Midbrain (tissue), 1 donor: ENCODE data around the gene HDAC8.

Experiments used
- DNase-seq: peaks from one replicate; lab custom pipeline; 2025; lab: John Stamatoyannopoulos, UW

The HDAC8 gene

DNA sequence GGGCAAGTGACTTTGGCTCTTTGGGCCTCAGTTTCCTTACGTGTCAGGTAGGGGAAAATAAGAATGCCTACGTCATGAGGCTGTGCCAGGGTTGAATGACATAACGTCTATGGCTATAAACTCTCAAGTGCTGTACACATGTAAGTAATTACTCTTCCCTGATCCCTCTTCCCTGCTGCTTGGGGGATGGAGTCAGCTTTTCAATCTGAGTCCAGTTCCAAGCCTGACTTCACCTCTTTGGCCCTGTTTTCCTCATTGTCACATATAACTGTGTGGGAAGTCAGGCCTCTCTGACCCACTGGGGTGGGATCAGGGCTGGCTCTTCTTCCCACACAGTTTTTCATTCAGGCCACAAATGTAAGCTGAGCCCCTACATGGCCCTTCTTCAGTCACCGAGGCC, 255.5 kb downstream of the HDAC8 start:
- no peak for DNase-seq

DNA sequence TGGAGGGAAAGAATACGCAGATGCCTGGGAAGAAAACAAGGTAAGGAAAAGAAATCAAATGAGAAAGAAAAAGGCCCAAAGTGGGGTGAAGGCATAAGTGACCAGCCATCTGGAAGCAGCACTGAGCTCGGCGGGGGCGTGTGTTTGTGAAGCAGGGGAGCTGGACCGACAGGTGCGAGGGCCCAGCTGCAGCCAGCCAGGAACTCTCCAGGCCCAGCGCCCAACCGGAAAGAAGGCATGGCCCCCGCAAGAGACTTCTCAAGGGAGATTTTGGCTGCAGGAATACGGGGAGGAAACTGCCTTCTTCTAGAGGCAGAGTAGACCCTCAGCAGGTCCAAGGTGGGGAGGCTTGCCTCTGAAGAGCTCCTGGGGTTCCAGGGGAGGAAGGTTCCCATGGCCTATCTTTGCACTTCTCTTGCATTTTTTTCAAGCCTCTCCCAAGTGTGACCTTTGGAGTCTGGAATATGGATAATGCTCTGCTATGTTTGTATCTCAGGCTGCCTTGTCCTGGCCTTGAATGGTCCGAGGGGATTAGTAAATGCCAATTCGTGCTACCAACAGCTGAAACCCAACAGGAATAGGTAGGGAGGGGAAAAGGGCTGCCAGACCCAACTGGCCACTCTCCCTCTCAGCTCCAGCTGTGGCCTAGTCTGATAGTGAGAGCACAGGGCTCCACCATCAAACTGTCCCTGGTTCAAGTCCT, 256.1 kb downstream of the HDAC8 start:
- DNase-seq, result no peak

DNA sequence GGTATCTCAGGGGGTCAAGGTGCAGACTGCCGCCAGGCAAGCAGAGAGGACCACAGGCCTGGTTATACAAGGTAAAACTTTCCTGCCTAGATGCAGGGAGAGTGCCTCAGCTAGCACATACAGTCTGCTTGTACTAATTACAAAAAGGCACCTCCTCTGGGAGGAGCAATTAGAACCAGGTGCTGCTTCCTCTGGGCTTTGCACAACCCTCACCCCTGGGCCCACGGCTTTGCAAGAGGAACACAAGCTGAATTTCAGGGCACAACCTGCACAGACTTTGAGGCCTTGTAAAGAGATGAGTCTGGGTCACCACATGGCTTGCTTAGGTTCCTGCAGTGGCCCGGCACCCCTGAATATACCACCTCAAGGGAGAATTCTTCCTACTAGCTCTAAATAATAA, 257.8 kb downstream of the HDAC8 start:
- DNase-seq, result no peak

GRCh38 chrX:72313707-72314641, 258.7 kb downstream of the HDAC8 start:
- no peak for DNase-seq

- DNase-seq, result no peak
Measured at GRCh38 chrX:72312311-72312940, 260.2 kb downstream of the HDAC8 start.

GRCh38 chrX:72309297-72310071, 263.2 kb downstream of the HDAC8 start:
- DNase-seq, result no peak

- DNase-seq, result peak; percentile 12
Measured at GRCh38 chrX:72308566-72309296, 263.9 kb downstream of the HDAC8 start.

- no peak for DNase-seq
Measured at GRCh38 chrX:72308209-72308565, 264.5 kb downstream of the HDAC8 start.

GRCh38 chrX:72307646-72308051, 265.0 kb downstream of the HDAC8 start:
- no peak for DNase-seq

DNA sequence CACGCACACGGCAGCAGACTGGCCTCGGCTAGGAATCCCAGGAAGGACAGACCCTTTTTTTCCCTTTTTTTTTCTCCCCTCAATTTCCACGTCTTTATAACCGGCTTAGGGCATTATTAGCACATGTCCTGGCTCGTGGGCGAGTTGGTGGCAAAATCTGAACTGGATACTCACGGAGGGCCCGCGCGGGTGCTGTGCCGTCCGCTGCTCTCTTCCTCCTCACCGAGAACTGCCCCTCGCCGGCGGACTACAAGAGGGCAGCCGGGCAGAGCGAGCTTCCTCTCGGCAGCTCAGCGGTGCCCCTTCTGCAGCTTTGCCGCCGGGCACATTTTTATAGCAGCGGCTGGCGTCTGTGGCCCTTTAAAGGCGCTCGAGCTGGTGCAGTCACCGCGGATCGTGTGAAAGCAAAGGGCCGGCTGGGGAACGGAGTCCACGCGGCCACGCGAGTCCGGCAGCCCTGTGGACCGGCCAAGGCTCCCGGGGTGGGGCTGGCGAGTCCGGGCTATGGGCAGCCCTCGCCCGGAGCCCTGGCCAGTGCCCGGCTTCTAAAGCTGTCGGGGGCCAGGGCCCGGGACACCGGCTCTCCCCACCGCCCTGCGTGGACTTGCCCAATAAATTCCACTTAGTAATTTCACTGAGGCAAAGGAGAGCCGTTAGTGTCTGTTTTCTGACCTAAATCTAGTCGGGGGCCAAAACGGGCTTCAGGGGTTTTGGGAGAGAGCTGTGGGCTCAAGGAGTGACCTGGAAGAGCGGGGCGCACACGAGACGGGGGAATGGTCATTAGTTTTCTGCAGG, 265.6 kb downstream of the HDAC8 start:
- peak; percentile 56 for DNase-seq

GRCh38 chrX:72306085-72306801, 266.4 kb downstream of the HDAC8 start:
- DNase-seq, result no peak

GRCh38 chrX:72305286-72306084, 267.2 kb downstream of the HDAC8 start, which contains the start of gene CITED1:
TSS of gene CITED1 (minus strand) at chrX:72305914. CDS start at chrX:72302869, 3,045 bp downstream.
- no peak for DNase-seq

DNA sequence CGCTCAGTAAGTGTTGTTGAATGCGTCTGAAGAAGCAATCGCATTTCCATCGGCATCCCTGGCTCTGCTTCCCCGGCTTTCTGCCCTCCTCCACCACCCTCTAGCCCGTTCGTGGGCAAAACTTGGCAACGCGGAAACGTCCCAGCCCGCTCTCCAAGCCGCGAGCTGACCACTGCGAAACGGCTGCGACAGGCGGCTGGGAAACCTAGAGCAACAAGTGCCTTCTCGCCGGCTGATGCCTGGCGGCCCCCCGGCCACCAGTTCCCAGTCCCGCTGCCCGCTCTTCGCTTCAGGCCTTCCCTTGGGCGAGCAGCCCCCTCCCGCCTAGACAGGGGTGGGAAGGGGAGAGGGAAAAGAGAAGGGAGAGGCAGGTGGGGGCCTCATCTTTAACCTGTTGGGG, 267.8 kb downstream of the HDAC8 start:
- no peak for DNase-seq

DNA sequence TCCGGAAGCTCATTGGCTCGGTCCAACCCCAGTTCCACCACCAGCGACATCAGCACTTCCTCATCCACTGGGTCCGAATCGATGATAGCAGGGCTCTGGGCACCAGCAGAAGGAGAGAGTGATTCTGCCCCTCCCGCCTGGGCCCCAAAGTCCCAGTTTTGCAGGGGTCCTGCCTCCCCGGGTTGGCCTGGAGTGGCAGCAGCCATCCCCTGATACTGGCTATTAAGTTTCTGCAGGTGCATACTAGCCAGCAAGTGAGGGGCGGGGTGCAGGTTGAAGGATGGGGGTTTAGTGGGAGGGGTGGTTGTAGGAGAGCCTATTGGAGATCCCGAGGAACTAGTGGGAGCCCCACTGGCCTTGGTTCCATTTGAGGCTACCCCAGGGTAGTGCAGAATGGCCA, 270.9 kb downstream of the HDAC8 start:
- no peak for DNase-seq

DNA sequence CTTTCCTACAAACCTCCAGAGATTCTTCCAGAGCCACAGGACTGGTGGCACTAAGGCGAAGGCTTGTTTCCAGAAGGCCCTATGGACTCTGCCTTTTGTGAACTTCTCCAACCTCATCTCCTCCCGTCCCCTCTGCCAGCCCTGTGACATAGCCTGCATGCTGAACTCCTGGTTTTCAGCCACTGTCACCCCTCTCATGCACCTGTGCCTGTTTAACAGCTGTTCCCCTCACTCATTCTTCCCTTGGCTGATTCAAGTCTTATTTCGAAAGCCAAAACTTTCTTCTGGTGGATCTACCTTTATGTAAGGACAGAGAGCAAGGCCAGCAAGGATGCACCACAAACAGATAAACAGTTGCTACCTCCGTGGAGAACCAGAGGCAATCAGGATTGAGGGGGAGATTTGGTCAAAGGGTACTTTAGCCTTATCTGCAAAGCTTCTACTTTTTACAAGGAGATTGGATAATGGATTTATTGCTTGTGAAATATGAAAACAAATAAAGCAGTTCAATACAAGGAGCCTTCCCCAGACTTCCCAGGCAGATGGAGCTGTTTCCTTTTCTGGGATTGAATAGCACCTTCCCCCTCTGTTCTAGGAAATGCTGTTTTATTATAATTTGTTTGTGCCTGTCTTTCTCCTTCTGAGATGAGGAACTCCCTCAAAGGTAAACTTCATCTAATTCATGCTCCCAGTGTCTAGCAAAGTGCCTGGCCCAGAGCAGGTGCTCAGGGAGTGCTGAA, 272.6 kb downstream of the HDAC8 start:
- no peak for DNase-seq

- DNase-seq, result no peak
Measured at GRCh38 chrX:72297953-72298730, 274.5 kb downstream of the HDAC8 start.

DNA sequence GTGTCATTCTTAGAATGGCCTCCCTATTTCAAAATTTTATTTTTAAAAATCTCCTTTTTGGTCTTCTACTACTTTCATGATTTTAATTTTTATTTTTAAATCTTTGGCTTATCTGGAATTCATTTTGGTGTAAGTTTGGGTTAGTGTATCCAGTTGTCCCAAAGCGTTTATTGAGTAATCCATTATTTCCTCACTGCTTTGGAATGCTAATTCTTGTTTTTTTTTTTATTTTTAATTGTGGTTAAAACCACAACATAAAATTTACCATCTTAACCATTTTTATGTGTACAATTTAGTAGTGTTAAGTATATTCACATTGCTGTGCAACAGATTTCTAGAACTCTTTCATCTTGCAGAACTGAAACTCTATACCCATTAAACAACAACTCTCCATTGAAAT, 275.7 kb downstream of the HDAC8 start:
- no peak for DNase-seq
